HG03196 (cell line): ENCODE results near the gene C2CD4C.
"Not testable (repeated sequence)": the region's sequence is repeated elsewhere in the genome, so short reads cannot be mapped to it uniquely, and the experiment has no call there.

ENCODE experiments used
- ATAC-seq: cut with Tn5 transposase; IDR thresholded peaks from one replicate; pipeline ENCODE4 v1.9.1; 2021; ENCODE audit not compliant: unreplicated experiment

The C2CD4C gene

DNA sequence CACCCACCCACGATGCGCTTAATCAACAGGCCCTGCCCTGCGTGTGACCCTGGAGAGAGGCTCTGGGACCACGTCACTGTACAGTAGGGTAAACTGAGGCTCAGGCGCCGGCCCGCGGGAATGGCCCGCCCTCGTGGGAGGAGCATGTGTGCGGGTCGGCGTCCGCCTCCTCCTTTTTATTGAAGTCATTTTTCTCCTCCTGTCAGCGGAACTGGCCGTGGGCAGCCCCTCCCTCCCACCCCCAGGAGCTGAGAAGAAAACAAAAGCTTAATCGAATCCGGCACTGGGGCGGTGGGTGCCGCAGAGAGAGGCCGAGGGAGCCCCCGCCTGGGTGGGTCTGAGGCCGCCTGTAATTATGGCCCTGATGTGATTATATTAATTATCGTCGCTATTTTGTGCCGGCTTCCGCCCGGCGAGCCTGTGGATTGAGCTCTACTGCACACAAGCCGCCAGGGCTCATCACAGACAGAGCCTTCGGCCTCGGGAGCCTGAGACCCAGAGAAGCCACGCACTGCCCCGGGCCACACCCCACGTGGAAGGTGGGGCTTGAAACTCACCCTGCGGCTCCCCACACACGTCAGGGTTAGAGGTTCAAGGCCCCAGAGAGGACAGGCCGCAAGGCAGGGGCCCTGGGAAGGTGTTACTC, 7.0 kb downstream of the C2CD4C start:
- ATAC-seq: no peak

DNA sequence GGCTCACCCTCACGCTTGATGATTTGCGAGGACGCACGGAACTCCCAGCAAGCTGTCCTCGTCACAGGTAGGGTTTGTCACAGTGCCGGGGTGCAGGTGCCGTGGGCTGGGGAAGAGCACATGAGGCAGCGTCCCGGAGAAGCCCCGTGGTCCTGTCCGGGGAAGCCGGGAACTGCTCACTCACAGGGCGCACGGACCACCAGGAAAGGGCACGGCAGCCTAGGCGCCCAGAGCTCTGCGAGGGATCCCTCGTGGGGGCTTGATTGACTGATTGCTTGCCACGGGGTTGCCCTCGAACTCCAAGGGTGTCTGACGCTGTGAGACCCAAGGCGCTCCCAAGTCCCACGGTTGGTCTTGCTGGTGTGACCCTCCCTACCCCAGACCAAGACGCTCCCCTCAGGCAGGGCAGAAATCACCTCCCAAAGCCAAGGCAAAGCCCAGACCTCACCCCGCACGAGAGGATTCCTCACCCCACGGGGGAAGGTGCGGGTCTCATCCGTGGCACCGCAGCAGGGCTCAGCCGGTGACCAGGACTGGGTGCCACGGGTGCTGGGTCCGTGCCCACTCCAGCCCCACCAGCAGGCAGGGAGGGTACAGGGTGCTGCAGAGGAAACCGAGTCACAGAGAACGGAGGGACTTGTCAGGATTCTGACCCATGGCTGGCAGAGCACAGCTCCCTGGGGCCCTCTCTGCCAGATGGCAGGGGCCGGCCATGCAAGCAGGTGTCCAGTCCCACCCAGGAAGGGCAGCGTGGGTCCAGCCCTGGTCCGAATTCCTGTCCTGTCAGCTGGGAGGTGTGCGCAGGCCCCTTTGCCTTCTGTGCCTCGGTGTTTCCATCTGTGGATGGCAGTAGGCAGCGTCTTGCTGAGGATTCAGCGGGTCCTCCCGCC, 7.7 kb downstream of the C2CD4C start:
- ATAC-seq: no peak

DNA sequence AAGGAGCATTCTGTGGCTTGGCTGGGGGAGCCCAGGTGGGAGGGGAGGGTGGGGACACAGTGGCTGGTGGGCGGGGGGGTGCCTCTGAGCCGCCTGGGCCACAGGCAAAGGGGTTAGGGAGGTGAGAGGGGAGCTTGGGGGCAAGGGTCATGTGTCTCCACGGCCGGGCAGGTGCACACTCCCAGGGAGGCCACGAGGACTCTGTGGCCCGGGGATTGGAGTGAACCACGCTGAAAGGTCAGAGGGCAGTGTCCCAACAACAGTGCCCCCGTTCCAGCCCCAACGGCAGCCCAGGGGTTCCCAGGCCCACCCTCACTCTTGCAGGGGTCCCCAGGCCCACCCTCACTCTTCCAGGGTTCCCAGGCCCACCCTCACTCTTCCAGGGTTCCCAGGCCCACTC, 9.6 kb downstream of the C2CD4C start:
- no peak for ATAC-seq

DNA sequence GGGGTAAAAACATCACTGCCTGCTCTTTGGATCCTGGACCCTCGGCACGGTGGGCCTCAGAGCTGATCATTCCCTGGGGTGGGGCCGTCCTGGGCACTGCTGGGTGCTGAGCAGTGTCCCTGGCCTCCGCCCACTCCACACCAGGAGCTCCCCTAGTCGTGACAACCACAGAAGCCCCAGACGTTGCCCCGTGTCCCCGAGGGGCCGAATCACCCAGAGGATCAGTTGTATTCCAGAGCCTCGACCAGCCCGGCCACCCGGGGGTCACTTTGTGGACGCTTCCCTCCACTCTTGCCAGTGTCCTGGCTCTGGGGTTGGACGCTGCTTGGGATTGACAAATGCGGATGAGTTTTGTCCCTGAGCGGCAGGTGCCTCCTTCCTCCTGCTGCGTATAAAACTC, 10.2 kb downstream of the C2CD4C start:
- no peak for ATAC-seq

DNA sequence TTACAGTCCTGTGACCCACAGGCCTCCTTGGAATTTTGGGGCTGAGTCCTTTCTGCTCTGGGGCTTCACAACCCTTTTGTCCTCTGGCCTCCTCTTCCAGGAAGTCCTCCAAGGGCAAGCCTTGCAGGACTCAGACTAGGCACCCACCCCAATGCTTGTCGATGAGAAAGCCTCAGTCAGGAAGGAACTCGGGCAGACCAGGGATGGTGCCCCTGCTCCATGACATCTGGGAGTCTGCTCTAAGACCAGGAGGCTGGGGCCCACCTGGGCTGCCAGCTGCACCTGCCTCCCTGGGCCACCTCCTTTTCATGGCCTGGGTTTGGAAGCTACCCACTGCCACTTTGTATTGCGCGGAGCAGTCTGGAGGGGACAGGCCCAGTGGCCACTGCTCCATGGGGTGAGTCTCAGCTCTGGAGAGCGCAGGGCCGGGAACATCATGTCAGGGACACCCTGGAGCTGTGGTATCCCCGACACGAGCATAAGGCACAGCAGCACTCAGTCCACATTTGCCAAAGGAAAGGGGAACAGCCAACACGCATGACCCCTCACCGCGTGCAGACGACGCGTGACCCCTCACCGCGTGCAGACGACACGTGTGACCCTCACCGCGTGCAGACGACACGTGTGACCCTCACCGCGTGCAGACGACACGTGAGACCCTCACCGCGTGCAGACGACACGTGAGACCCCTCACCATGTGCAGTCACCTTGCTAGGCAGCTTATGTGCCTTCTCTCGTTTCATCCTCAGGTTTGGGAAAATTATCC, 10.8 kb downstream of the C2CD4C start:
- no peak for ATAC-seq

DNA sequence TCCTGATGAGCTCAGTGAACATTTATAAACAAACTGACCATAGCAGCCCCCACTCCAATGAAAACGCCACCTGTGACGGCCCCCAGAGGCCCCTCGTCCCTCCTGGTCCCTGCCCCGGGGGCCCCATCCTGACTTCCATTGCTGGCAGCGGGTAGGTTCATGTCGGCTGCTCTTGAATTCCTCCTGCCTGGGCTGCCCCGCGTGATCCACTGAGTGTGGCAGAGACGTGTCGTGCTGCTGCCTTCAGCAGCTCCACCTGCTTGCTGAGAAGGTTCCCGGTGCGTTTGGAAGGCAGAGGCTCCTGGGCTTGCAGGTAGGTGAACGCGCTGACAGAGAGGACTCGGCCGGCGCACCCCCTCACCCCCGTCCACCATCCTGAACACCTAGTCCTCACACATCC, 11.6 kb downstream of the C2CD4C start:
- no peak for ATAC-seq

DNA sequence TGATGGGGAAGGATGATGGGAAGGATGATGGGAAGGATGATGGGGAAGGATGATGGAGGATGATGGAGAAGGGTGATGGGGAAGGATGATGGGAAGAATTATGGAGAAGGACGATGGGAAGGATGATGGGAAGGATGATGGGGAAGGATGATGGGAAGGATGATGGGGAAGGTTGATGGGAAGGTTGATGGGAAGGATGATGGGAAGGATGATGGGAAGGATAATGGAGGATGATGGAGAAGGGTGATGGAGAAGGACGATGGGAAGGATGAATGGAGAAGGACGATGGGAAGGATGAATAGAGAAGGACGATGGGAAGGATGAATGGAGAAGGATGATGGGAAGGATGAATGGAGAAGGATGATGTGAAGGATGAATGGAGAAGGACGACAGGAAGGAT, 13.5 kb downstream of the C2CD4C start:
- no peak for ATAC-seq

DNA sequence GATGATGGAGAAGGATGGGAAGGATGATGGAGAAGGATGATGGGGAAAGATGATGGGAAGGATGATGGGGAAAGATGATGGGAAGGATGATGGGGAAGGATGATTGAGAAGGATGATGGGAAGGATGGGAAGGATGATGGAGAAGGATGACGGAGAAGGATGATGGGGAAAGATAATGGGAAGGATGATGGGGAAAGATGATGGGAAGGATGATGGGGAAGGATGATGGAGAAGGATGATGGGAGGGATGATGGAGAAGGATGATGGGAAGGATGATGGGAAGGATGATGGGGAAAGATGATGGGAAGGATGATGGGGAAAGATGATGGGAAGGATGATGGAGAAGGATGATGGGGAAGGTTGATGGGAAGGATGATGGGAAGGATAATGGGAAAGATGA, 14.1 kb downstream of the C2CD4C start:
- not testable (repeated sequence) for ATAC-seq

DNA sequence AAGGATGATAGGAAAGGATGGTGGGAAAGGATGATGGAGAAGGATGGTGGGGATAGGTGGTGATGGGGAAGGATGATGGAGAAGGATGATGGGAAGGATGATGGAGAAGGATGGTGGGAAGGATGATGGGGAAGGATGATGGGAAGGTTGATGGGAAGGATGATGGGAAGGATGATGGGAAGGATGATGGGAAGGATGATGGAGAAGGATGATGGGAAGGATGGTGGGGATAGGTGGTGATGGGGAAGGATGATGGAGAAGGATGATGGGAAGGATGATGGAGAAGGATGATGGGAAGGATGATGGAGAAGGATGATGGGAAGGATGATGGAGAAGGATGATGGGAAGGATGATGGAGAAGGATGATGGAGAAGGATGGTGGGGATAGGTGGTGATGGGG, 15.4 kb downstream of the C2CD4C start:
- ATAC-seq: not testable (repeated sequence)

DNA sequence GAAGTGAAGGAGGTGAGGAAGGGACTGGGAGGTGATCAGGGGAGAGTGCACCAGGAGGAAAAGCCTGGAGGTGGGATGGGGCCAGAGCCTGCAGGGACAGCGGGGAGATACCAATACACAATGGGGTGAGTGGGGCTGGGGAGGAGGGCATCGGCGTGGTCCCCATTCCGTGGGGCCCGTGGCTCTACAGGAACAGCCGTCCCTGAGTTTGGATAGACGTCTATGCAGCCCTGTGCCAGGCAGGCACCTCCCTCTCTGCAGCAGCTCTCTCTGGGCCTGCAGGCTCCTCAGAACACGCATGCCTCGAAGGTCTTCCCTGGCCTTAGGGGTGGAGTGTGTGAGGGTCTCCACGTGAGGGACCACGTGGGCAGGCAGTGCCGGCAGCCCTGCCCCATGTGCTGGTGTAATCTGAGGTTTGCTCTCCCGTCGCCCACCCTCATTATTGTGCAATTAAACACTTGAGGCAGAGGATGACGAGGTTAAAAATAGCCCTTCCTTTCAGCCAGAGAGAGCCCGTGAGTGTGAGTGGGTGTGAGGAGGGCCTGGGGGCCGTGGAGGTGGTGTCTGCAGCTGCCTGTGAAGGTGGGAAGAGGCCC, 16.5 kb downstream of the C2CD4C start:
- ATAC-seq: no peak

DNA sequence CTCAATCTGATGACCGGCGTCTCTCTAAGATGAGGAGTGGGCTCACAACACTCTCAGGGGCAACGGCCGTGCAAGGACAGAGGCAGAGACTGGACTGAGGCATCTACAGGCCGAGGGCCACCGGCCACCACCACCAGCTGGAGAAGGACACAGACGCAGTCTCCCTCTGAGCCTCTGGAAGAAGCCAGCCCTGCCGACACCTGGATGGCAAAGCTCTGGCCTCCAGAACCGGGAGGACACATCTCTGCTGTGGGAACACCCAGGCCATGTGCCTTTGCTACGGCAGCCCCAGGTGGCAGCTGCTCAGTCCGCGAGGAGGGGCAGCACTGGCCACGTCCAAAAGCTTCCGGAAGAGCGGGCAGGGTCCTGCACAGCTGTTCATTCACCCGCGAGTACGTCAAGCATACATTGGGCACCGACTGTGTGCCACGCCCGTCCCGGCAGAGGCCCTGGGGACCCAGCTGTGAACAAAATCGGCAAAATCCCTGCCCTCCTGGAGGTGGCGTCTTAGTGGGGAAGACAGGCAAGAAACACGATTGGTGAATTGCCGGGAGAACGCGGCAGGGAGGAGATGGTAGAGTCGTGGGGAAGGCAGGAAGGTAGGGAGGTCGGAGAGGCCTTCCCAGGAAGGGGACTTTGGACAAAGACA, 17.1 kb downstream of the C2CD4C start:
- no peak for ATAC-seq

DNA sequence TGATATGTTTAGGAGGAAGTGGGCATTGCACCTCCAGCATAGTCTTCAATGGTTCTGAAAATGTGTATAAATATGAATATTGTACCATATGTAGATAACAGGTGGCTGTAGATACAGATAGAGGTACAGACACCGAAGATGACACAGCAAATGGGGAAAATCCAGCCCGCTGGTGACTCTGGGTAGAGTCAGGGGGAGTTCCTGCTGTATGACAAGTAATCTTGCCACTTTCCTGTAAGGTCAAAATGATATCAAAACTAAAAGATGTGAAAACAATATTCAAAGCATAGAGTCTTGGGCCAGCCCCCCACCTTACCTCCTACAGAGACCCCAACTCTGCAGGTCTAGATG, 17.8 kb downstream of the C2CD4C start:
- ATAC-seq: no peak

DNA sequence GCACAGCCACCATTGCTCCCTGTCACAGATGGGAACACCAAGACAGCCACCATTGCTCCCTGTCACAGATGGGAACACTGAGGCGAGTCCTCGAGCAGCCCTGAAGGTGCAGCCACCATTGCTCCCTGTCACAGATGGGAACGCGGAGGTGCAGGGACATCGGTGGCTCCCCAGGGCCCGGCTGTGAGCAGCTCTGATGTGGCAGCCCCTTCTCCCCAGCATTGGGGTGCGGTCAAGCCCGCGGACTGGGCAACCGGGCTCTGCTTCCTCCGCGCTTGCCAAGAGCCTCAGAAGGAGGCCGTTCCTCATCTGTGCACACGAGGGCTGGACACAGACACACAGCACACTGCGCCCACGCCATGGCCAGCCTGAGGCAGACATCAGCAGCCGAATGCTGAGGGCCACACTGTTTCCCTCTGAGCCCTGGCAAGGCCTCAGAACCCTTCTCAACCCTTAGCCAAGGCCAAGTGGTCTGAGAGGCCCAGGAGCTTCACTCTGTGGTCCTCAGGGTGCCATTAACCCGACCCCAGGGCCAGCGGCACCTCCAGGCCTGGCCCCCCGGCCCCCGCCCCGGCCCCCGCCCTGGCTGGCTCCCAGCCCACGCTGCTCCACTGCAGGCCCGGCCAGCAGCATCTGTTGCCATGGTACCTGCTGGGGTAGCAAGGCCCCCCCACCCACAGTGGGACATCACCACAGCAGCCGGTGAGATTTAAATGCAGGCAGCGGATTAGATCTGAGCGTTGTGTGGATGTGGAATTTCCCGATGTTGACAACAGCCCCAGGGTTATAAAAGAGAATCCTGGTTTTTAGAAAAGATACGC, 18.4 kb downstream of the C2CD4C start:
- ATAC-seq: no peak

DNA sequence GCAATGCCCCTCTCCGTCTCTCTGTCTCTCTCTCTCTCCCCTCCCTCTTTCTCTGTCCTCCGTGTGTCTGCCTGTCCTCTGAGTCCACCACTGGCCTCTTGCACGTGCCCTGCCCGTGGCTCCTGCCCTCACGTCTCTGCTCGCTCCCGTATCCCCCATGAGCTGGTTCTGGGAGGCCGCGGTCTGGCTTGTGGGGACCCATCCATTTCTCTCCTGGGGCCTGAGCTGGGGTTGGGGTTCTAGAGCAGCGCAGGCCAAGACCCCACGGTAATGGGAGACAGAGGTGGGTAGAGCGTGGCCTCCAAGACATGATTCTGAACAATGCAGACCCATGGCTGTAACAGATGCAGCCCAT, 19.0 kb downstream of the C2CD4C start:
- no peak for ATAC-seq

DNA sequence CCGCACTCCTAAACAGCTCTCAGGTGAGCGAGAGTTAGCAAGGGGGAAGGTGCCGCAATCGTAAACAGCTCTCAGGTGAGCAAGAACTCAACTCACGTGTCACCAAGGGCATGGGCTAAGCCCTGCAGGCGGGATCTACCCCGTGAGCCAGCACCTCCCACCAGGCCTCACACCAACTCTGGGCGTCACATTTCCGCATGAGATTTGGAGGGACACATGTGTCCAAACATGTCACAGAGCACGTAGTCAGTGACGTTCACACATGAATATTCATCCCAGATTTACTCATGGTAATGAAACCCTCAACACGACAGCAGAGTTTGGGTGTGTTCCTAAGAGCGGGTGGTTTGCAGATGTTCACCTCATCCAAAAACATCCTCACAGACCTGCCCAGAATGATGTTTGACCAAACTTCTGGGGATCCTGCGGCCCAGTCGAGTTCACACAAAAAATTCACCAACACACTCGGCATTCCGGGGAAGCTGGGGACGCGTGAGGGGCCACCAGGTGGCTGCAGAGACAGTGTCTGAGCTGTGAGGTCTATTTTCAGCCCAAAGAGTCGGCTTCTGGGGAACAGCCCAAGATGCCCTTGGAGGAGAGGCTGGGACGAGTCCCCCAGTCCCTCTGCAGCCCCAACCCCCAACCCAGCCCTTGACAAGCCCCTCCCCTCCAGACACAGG, 19.6 kb downstream of the C2CD4C start:
- no peak for ATAC-seq

DNA sequence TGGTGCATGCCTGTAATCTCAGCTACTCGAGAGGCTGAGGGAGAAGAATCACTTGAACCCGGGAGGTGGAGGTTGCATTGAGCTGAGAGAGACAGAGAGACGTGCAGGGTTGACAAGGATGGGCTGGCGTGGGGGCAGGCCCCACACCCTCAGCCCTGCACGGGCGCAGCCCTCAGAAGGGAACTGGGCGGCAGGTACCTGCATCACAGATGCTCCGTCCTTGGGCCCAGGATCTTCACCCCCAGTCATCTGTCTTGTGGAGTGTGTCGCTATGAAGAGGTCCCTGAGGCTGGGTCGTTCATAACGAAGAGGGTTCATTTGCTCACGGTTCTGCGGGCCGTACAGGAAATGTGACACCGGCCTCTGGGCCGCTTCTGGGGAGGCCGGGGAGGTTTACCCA, 20.3 kb downstream of the C2CD4C start:
- no peak for ATAC-seq

DNA sequence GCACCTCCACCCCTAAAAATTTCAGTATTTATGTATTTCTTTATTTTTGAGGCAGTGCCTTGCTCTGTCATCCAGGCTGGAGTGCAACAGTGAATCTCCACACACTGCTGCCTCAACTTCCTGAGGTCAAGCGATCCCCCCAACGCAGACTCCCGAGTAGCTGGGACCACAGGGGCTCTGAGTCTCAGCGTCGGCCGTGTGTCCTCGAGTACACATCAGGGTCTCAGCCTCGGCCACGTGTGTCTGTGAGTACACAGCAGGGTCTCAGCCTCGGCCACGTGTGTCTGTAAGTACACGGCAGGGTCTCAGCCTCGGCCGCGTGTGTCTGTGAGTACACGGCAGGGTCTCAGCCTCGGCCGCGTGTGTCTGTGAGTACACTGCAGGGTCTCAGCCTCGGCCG, 21.2 kb downstream of the C2CD4C start:
- no peak for ATAC-seq

DNA sequence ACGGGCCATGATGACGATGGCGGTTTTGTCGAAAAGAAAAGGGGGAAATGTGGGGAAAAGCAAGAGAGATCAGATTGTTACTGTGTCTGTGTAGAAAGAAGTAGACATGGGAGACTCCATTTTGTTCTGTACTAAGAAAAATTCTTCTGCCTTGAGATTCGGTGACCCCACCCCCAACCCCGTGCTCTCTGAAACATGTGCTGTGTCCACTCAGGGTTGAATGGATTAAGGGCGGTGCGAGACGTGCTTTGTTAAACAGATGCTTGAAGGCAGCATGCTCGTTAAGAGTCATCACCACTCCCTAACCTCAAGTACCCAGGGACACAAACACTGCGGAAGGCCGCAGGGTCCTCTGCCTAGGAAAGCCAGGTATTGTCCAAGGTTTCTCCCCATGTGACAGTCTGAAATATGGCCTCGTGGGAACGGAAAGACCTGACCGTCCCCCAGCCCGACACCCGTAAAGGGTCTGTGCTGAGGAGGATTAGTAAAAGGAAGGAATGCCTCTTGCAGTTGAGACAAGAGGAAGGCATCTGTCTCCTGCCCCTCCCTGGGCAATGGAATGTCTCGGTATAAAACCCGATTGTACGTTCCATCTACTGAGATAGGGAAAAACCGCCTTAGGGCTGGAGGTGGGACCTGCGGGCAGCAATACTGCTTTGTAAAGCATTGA, 22.2 kb downstream of the C2CD4C start:
- not testable (repeated sequence) for ATAC-seq

DNA sequence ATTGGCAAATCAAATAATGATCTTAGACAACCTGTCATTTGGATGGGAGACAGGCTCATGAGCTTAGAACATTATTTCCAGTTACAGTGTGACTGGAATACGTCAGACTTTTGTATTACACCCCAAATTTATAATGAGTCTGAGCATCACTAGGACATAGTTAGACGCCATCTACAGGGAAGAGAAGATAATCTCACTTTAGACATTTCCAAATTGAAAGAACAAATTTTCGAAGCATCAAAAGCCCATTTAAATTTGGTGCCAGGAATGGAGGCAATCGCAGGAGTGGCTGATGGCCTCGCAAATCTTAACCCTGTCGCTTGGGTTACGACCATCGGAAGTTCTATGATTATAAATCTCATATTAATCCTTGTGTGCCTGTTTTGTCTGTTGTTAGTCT, 22.8 kb downstream of the C2CD4C start:
- ATAC-seq: not testable (repeated sequence)
